GM21825 (cell line): ENCODE data around the gene KCND2.

Experiments
- ATAC-seq: cut with Tn5 transposase; IDR thresholded peaks from one replicate; pipeline ENCODE4 v1.9.1; 2021; ENCODE audit warnings: mild to moderate bottlenecking, moderate library complexity; ENCODE audit not compliant: unreplicated experiment

The KCND2 gene

GRCh38 chr7:120794106-120794729 lies 521.2 kb downstream of the KCND2 start:
- ATAC-seq, result no peak

- ATAC-seq, result no peak
Measured at GRCh38 chr7:120797026-120797645, 524.2 kb downstream of the KCND2 start.

- no peak for ATAC-seq
Measured at GRCh38 chr7:120799147-120799546, 526.2 kb downstream of the KCND2 start.
